ENCODE measurements around the gene NDUFS6. TPM values are rescaled to one million over a fixed set of nuclear protein-coding genes. Genes with fewer than 3 reads are reported as not detected.

The NDUFS6 gene
- total RNA-seq, 3 donors from 2014 or later: 38.7 to 43.5 (median 39.3) TPM

- intact Hi-C loops (cut with DNase I, micrococcal nuclease): no loop called here
- DNase-seq (no peak), ATAC-seq (no peak)
- Histone ChIP-seq H3K9me3 (no peaks in the 10 kb centered on the region), H3K36me3 (ENCODE audit: low read depth) (no peaks in the 10 kb centered on the region), H3K4me3 (no peak overlapping the region), H3K4me1 (ENCODE audit: low read depth) (peaks cover 4% of the 10 kb centered on the region)
- TF ChIP-seq, protein P1, sequence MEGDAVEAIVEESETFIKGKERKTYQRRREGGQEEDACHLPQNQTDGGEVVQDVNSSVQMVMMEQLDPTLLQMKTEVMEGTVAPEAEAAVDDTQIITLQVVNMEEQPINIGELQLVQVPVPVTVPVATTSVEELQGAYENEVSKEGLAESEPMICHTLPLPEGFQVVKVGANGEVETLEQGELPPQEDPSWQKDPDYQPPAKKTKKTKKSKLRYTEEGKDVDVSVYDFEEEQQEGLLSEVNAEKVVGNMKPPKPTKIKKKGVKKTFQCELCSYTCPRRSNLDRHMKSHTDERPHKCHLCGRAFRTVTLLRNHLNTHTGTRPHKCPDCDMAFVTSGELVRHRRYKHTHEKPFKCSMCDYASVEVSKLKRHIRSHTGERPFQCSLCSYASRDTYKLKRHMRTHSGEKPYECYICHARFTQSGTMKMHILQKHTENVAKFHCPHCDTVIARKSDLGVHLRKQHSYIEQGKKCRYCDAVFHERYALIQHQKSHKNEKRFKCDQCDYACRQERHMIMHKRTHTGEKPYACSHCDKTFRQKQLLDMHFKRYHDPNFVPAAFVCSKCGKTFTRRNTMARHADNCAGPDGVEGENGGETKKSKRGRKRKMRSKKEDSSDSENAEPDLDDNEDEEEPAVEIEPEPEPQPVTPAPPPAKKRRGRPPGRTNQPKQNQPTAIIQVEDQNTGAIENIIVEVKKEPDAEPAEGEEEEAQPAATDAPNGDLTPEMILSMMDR (IDR thresholded peaks at IDR 0.05): no peak
Observed at GRCh38 chr5:1844708-1845436, 43.7 kb downstream of the NDUFS6 start.

- H3K4me1 ChIP-seq (ENCODE audit: low read depth): peaks cover 4% of the 10 kb centered on the region
- intact Hi-C loops (cut with DNase I, micrococcal nuclease): no loop called here
- ATAC-seq: no peak
- H3K9me3 ChIP-seq: no peaks in the 10 kb centered on the region
- TF ChIP-seq, protein P1 (IDR thresholded peaks at IDR 0.05): no peak
- H3K4me3 ChIP-seq: no peak overlapping the region
- no peaks in the 10 kb centered on the region for H3K36me3 ChIP-seq (ENCODE audit: low read depth)
- DNase-seq: no peak
Observed at GRCh38 chr5:1845696-1846095, 44.5 kb downstream of the NDUFS6 start.

GRCh38 chr5:1846583-1846982, 45.4 kb downstream of the NDUFS6 start:
- TF ChIP-seq, protein P1 (IDR thresholded peaks at IDR 0.05): no peak
- DNase-seq (peak in 1 of 3 donors; percentile 34), ATAC-seq (no peak)
- Histone ChIP-seq H3K36me3 (ENCODE audit: low read depth) (no peaks in the 10 kb centered on the region), H3K4me1 (ENCODE audit: low read depth) (peaks cover 4% of the 10 kb centered on the region), H3K9me3 (no peaks in the 10 kb centered on the region), H3K4me3 (no peak overlapping the region)
- intact Hi-C loops (cut with DNase I, micrococcal nuclease): no loop called here

DNA sequence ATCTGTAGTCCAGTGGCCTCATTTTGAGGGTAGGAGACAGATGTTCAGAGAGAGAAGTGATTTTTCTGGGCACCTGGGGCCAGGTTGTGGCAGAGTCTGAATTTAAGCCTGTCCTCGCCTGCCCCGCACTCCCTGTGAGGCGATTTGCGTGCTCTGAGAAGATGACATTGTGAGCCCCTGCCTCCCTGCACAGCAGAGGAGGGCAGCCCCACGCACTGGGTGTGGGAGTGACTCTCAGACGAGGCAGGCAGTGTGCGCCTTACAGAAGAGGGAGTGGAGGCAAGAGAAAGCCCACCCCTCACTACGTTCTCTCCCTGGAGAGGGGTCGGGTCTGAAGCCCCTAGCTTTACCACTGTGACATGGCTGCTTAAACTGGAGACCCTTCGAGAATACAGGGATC, 45.8 kb downstream of the NDUFS6 start:
- DNase-seq: peak in 1 of 3 donors; percentile 12
- TF ChIP-seq, protein P1 (IDR thresholded peaks at IDR 0.05): no peak
- Histone ChIP-seq H3K4me1 (ENCODE audit: low read depth) (peaks cover 4% of the 10 kb centered on the region), H3K36me3 (ENCODE audit: low read depth) (no peaks in the 10 kb centered on the region), H3K4me3 (no peak overlapping the region), H3K9me3 (no peaks in the 10 kb centered on the region)
- intact Hi-C loops (cut with DNase I, micrococcal nuclease): no loop called here
- no peak for ATAC-seq

DNA sequence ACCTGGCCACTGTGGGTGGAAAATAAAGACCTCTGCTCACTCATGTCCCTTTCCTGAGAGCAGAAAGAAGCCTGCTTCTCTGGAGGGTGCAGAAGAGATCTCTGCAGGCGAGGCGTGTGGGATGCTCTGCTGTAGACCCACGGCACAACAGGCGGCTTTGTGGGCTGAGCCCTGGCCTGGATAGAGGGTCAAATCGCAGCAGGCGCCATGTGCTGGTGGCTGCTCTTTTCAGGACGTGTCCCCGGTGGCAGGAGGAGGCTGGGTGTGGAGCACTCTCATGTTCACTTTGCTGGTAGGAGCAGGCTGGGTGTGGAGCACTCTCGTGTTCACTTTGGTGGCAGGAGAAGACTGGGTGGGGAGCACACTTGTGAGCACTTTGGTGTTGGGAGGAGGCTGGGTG, 46.4 kb downstream of the NDUFS6 start:
- Histone ChIP-seq H3K4me1 (ENCODE audit: low read depth) (no peaks in the 10 kb centered on the region), H3K36me3 (ENCODE audit: low read depth) (no peaks in the 10 kb centered on the region), H3K9me3 (no peaks in the 10 kb centered on the region), H3K4me3 (no peak overlapping the region)
- peak in 1 of 3 donors; percentile 22 for DNase-seq
- TF ChIP-seq, protein P1 (IDR thresholded peaks at IDR 0.05): no peak
- ATAC-seq: no peak
- intact Hi-C loops (cut with DNase I, micrococcal nuclease): no loop called here
